ENCODE measurements around the gene LRRC7. TPM values are rescaled to one million over a fixed set of nuclear protein-coding genes. Genes with fewer than 3 reads are reported as not detected.

Gene LRRC7
- total and polyA plus RNA-seq, 2 of the 13 experiments (the other 11 are each of a cell fraction or from before 2014, with no cell fraction given), result not detected

- TF ChIP-seq RERE (CRISPR knock-in tag; IDR thresholded peaks at IDR 0.05; ENCODE audit: low read depth) (no peak), TSC22D2 (CRISPR knock-in tag; IDR thresholded peaks at IDR 0.05; ENCODE audit: borderline replicate concordance) (no peak)
- TF ChIP-seq, protein P1, sequence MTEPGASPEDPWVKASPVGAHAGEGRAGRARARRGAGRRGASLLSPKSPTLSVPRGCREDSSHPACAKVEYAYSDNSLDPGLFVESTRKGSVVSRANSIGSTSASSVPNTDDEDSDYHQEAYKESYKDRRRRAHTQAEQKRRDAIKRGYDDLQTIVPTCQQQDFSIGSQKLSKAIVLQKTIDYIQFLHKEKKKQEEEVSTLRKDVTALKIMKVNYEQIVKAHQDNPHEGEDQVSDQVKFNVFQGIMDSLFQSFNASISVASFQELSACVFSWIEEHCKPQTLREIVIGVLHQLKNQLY (CRISPR knock-in tag; IDR thresholded peaks at IDR 0.05), result no peak
- TF ChIP-seq, protein P2, sequence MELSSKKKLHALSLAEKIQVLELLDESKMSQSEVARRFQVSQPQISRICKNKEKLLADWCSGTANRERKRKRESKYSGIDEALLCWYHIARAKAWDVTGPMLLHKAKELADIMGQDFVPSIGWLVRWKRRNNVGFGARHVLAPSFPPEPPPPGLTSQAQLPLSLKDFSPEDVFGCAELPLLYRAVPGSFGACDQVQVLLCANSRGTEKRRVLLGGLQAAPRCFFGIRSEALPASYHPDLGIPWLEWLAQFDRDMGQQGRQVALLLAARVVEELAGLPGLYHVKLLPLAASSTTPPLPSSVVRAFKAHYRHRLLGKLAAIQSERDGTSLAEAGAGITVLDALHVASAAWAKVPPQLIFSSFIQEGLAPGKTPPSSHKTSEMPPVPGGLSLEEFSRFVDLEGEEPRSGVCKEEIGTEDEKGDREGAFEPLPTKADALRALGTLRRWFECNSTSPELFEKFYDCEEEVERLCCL (CRISPR knock-in tag; IDR thresholded peaks at IDR 0.05; ENCODE audit: borderline replicate concordance), result no peak
These were observed 1.4 kb downstream of the LRRC7 start (continued) for GRCh38 chr1:69569175-69569541.

Measured in HepG2 (cell line).